HG02938 (cell line): ENCODE measurements around the gene PALS1.

Experiments
- ATAC-seq: cut with Tn5 transposase; IDR thresholded peaks from one replicate; pipeline ENCODE4 v1.9.1; 2021; ENCODE audit warnings: mild to moderate bottlenecking, moderate library complexity; ENCODE audit not compliant: unreplicated experiment

Gene PALS1

GRCh38 chr14:67241411-67242167 lies at the start of gene PALS1:
Gene PALS1, plus strand, starts transcription at chr14:67241435. Its CDS starts 37,736 bp downstream, at chr14:67279171.
- peak; percentile 42 for ATAC-seq

- ATAC-seq, result no peak
Measured at GRCh38 chr14:67191768-67192290, 49.4 kb upstream of the PALS1 start.

GRCh38 chr14:67192366-67192765 lies 48.9 kb upstream of the PALS1 start:
- no peak for ATAC-seq

GRCh38 chr14:67195279-67195678 lies 46.0 kb upstream of the PALS1 start:
- no peak for ATAC-seq

- ATAC-seq, result no peak
Measured at GRCh38 chr14:67199016-67199415, 42.2 kb upstream of the PALS1 start.

GRCh38 chr14:67207810-67208209 lies 33.4 kb upstream of the PALS1 start:
- no peak for ATAC-seq

- ATAC-seq, result no peak
Measured at GRCh38 chr14:67218126-67218525, 23.1 kb upstream of the PALS1 start.

- ATAC-seq, result no peak
Measured at GRCh38 chr14:67221248-67221981, 19.8 kb upstream of the PALS1 start.

- ATAC-seq, result no peak
Measured at GRCh38 chr14:67221982-67222328, 19.3 kb upstream of the PALS1 start.

GRCh38 chr14:67225523-67225922 lies 15.7 kb upstream of the PALS1 start:
- ATAC-seq, result no peak

- ATAC-seq, result no peak
Measured at GRCh38 chr14:67228325-67228984, 12.8 kb upstream of the PALS1 start.

- no peak for ATAC-seq
Measured at GRCh38 chr14:67232066-67232465, 9.2 kb upstream of the PALS1 start.

- no peak for ATAC-seq
Measured at GRCh38 chr14:67232621-67233020, 8.6 kb upstream of the PALS1 start.

- no peak for ATAC-seq
Measured at GRCh38 chr14:67237591-67237990, 3.6 kb upstream of the PALS1 start.

- ATAC-seq, result no peak
Measured at GRCh38 chr14:67239582-67239981, 1.7 kb upstream of the PALS1 start.

GRCh38 chr14:67240168-67240932 lies 885 bp upstream of the PALS1 start:
- peak; percentile 13 for ATAC-seq

- ATAC-seq, result peak; percentile 87
Measured at GRCh38 chr14:67240978-67241410, 241 bp upstream of the PALS1 start.

- ATAC-seq, result no peak
Measured at GRCh38 chr14:67242168-67242420, 859 bp downstream of the PALS1 start.

- no peak for ATAC-seq
Measured at GRCh38 chr14:67245104-67245503, 3.9 kb downstream of the PALS1 start.

GRCh38 chr14:67251573-67252226 lies 10.5 kb downstream of the PALS1 start:
- ATAC-seq, result no peak
